ENCODE measurements around the gene DDX51. TPM values are rescaled to one million over a fixed set of nuclear protein-coding genes. Genes with fewer than 3 reads are reported as not detected.

Gene DDX51
- total RNA-seq (2012; rRNA removed) = 3.3 and 3.8 TPM in 2 replicates
- polyA plus RNA-seq (2012; rRNA removed) = 14.5 and 17.2 TPM in 2 replicates
- polyA plus RNA-seq (2012; cell fraction: cytosol; rRNA removed) = 10.6 and 16.7 TPM in 2 replicates
- 29.6 and 67.5 TPM in 2 replicates for polyA plus RNA-seq (2012; cell fraction: nucleus; rRNA removed; ENCODE audit: low replicate concordance)
- percentile 60 among the genes with signal in this experiment for Bru-seq, nascent RNA
- percentile 76 among the genes with signal in this experiment for BruChase-seq, experiment 1, labeled RNA remaining after a 6-hour chase
- percentile 74 among the genes with signal in this experiment for BruChase-seq, experiment 2, labeled RNA remaining after a 2-hour chase
- long read RNA-seq, full-length matches to known transcripts = 42 of 52 reads
- long read RNA-seq, partial matches to known transcripts = 1 of 52 reads
- long read RNA-seq, other reads (novel, unspliced or antisense) = 9 of 52 reads

DNA sequence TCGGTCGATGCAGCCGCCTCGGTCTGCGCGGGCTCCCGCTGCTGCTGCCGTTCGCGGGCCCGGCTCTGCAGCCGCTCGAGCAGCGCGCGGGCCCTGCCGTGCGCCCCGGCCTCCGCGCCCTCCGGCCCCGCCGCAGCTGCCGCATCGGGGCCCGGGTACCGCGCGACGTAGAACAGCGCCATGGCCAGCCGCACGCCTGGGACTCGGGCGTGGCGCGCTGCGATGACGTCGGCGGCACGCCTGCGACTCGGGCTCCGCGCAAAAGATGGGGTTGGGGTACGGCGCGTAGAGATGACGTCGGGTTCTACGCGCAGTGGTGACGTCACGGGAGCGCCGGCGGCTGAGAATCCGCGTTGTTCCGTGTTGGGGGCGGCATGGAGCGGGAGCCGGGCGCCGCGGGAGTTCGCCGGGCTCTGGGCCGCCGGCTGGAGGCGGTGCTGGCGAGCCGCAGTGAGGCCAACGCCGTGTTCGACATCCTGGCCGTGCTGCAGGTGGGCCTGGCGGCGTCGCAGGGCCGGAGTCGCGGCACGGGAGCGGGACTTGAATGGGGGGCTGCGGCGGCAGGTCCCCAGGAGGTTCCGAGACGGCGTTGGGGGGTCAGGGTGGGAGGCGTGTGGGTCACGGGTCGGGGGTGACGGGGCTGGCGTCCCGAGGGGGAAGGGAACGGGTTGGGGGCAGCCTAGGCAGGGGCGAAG, at the start of gene DDX51, which contains the start of gene NOC4L:
Gene DDX51 (minus strand): TSS at position 205 of the 695 bp plus-strand sequence. CDS start 23 bp downstream, at position 182.
Gene NOC4L (plus strand): TSS at position 343 of the 695 bp plus-strand sequence. CDS start 32 bp downstream, at position 375.
- no peak within 1 kb of the TSS for H2BK15ac ChIP-seq (ENCODE audit: low read depth, low read length)
- H3K9me3 ChIP-seq (ENCODE audit: control insufficient read depth, insufficient read depth, low read length) = no peaks in the 10 kb centered on the region
- H3K4me3 ChIP-seq (ENCODE audit: insufficient read depth, low read depth, low read length) = peak within 1 kb of the TSS; percentile 95
- no peak within 1 kb of the TSS for H4K5ac ChIP-seq (ENCODE audit: low read depth, low read length)
- peaks cover 40% of the 10 kb centered on the region for H3K36me3 ChIP-seq (ENCODE audit: control insufficient read depth, insufficient read depth, low read length)
- DNase-seq = peak; percentile 93
- peak within 1 kb of the TSS; percentile 98 for H3K4me2 ChIP-seq (ENCODE audit: low read depth, low read length)
- ChIA-PET POLR2A (ENCODE audit: unreplicated experiment) (no interaction called here), CTCF (no interaction called here)
- no peak within 1 kb of the TSS for H3K14ac ChIP-seq (replicated peaks; ENCODE audit: low read depth, low read length)
- H3K56ac ChIP-seq (ENCODE audit: extremely low read depth, insufficient read depth, low read length) = no peak within 1 kb of the TSS
- H3K9me1 ChIP-seq (ENCODE audit: insufficient read depth, low read length) = 0 out of 2 replicates have a peak, but pooled peaks cover 3% of the 10 kb centered on the region
- H3K27ac ChIP-seq (ENCODE audit: insufficient read depth, low read length) = peak within 1 kb of the TSS; percentile 71; the same call in 1 of the 2 replicates
- no peak within 1 kb of the TSS for H3K18ac ChIP-seq (ENCODE audit: low read depth, low read length)
- ATAC-seq (ENCODE audit: low read depth) = peak; percentile 94
- 0% methylated on average over 54 of the region's 100 CpGs; no CpG with 5 or more reads in 1 of the 2 experiments for WGBS, 2 experiments (ENCODE audit: extremely low coverage in 2 of 2, insufficient read length in 1 of 2)
- H2BK120ac ChIP-seq (ENCODE audit: low read depth, low read length) = no peak within 1 kb of the TSS
- peaks cover 5% of the 10 kb centered on the region; the same call in 1 of the 2 replicates for H4K20me1 ChIP-seq (ENCODE audit: insufficient read depth, low read length)
- in situ Hi-C loops (cut with MboI; ENCODE audit: low sequenced_read_pairs) = no loop called here
- H3K4me1 ChIP-seq (ENCODE audit: control insufficient read depth, insufficient read depth, low read length) = peaks cover 9% of the 10 kb centered on the region
- peak within 1 kb of the TSS; percentile 92 for H2AK9ac ChIP-seq (replicated peaks; ENCODE audit: low read depth, low read length, poor library complexity)
- H3K23ac ChIP-seq (ENCODE audit: low read depth, low read length) = no peak within 1 kb of the TSS
- dilution Hi-C loops (cut with HindIII; ENCODE audit: low sequenced_read_pairs, unreplicated experiment) = no loop called here
- 0 out of 2 replicates have a peak within 1 kb of the TSS, but pooled peaks have one; percentile 36 for H2AK5ac ChIP-seq (ENCODE audit: low read depth, low read length)
- no peak within 1 kb of the TSS; the same call in 1 of the 2 replicates for H4K91ac ChIP-seq (ENCODE audit: insufficient read depth, low read depth, low read length)
- no TSS peak for BruUV-seq (replicated peaks)
- peak within 1 kb of the TSS; percentile 56 for H2BK5ac ChIP-seq (ENCODE audit: low read depth, low read length, poor library complexity, severe bottlenecking)
- H3K4ac ChIP-seq (ENCODE audit: low read depth, low read length) = peak within 1 kb of the TSS; percentile 72
- no peak within 1 kb of the TSS for H2BK20ac ChIP-seq (ENCODE audit: low read depth, low read length)
- H4K8ac ChIP-seq (ENCODE audit: low read depth in 2 of 2, low read length in 2 of 2) = peak within 1 kb of the TSS in 1 of 2 experiments; percentile 87; a peak in 2 of 4 replicates
- H2AFZ ChIP-seq (replicated peaks; ENCODE audit: low read length, poor library complexity) = peak within 1 kb of the TSS; percentile 99
- no peaks in the 10 kb centered on the region for H3K27me3 ChIP-seq (ENCODE audit: control insufficient read depth, insufficient read depth, low read length)
- intact Hi-C loops (cut with micrococcal nuclease) = no loop called here
- peaks cover 13 to 40% of the 10 kb centered on the region in 2 experiments for H3K79me1 ChIP-seq (ENCODE audit: low read depth in 1 of 2, low read length in 2 of 2)
- peak within 1 kb of the TSS; percentile 86 for H3K9ac ChIP-seq (ENCODE audit: low read depth, low read length)
- TF ChIP-seq FOS (IDR thresholded peaks at IDR 0.05; ENCODE audit: low read depth, low read length) (peak; percentile 28; the same call in 1 of the 2 replicates), USF2 (IDR thresholded peaks at IDR 0.05; ENCODE audit: low read depth, low read length) (no peak; the same call in 1 of the 2 replicates), BHLHE40 (IDR thresholded peaks at IDR 0.05; ENCODE audit: low read depth, low read length) (peak; percentile 94), SMC3 (IDR thresholded peaks at IDR 0.05; ENCODE audit: low read depth, low read length) (no peak; the same call in 1 of the 2 replicates), MAZ (IDR thresholded peaks at IDR 0.05; ENCODE audit: borderline replicate concordance, low read depth, low read length) (peak; percentile 98), MXI1 (IDR thresholded peaks at IDR 0.05; ENCODE audit: borderline replicate concordance, low read depth, low read length) (peak; percentile 100), NFE2L2 (IDR thresholded peaks at IDR 0.05; ENCODE audit: low read depth, low read length) (no peak; the same call in none of the 2 replicates), CHD1 (IDR thresholded peaks at IDR 0.05; ENCODE audit: low read depth, low read length) (no peak), MAFK (IDR thresholded peaks at IDR 0.05; ENCODE audit: low read depth, low read length) (no peak), POLR2A (IDR thresholded peaks at IDR 0.05; ENCODE audit: low read depth, low read length) (peak; percentile 62), CEBPB (IDR thresholded peaks at IDR 0.05; ENCODE audit: low read depth, low read length) (no peak)
- TF ChIP-seq, protein P1, sequence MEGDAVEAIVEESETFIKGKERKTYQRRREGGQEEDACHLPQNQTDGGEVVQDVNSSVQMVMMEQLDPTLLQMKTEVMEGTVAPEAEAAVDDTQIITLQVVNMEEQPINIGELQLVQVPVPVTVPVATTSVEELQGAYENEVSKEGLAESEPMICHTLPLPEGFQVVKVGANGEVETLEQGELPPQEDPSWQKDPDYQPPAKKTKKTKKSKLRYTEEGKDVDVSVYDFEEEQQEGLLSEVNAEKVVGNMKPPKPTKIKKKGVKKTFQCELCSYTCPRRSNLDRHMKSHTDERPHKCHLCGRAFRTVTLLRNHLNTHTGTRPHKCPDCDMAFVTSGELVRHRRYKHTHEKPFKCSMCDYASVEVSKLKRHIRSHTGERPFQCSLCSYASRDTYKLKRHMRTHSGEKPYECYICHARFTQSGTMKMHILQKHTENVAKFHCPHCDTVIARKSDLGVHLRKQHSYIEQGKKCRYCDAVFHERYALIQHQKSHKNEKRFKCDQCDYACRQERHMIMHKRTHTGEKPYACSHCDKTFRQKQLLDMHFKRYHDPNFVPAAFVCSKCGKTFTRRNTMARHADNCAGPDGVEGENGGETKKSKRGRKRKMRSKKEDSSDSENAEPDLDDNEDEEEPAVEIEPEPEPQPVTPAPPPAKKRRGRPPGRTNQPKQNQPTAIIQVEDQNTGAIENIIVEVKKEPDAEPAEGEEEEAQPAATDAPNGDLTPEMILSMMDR (conservative IDR thresholded peaks at IDR 0.05; ENCODE audit: low read depth, low read length) = peak; percentile 7; the same call in 1 of the 2 replicates
